NT2/D1 (cell line): ENCODE data around the gene RREB1.

Source experiments
- SUZ12 ChIP-seq: IDR thresholded peaks from 2 replicates; pipeline ENCODE4 v1.6.1; 2011; ENCODE audit not compliant: insufficient read length, insufficient read depth; ENCODE audit errors: extremely low read depth
- YY1 ChIP-seq: IDR thresholded peaks from 2 replicates; pipeline ENCODE4 v1.6.1; 2011; ENCODE audit not compliant: insufficient read length, insufficient read depth
- ZNF274 ChIP-seq: IDR thresholded peaks from 2 replicates; pipeline ENCODE4 v1.6.1; 2011; ENCODE audit warnings: mild to moderate bottlenecking, low read depth, low read length

GRCh38 chr6:7114744-7115458, 7.1 kb downstream of the RREB1 start:
- TF ChIP-seq ZNF274 (no peak), YY1 (no peak), SUZ12 (no peak)
